Measurements from ENCODE around the gene KCNJ15.

GRCh38 chr21:38319781-38320180, 63.0 kb downstream of the KCNJ15 start:
- TF ChIP-seq CTCF (IDR thresholded peaks at IDR 0.05; ENCODE audit: low read depth, low read length) (no peak), POLR2A (IDR thresholded peaks at IDR 0.05; ENCODE audit: extremely low read depth, insufficient read length) (no peak)

Measured in NB4 (cell line).